Measurements from ENCODE around the gene RAB3B.

The RAB3B gene

DNA sequence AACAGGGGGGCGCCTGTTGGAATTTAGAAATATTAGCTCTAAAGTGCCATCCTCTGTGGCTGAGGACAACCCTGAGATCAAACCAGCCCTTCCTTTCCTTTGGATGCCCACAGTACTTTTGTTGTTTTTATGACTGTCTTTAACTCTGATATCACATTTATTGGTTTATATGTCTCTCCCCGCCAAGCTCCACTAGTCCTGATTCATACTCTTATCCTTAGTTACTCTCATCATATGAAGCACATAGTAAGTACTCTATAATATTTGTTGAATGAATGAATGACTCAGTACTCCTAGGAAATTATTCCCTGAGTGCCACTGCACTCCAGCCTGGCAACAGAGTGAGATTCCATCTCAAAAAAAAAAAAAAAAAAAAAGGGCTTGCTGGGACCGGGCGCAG, 89.3 kb downstream of the RAB3B start:
- H3F3A ChIP-seq (ENCODE audit: insufficient read depth, low read length): no peaks in the 10 kb centered on the region
- no peaks in the 10 kb centered on the region for H3K4me1 ChIP-seq (ENCODE audit: insufficient read depth, low read length, severe bottlenecking)
- no peak overlapping the region for H2AFZ ChIP-seq (ENCODE audit: low read length)
- H3K79me2 ChIP-seq (ENCODE audit: insufficient read depth, low read length): no peaks in the 10 kb centered on the region
- H3K9ac ChIP-seq (ENCODE audit: low read length): no peak overlapping the region
- H3K27ac ChIP-seq (ENCODE audit: low read depth, low read length, poor library complexity, severe bottlenecking): no peak overlapping the region
- H3K27me3 ChIP-seq (ENCODE audit: insufficient read depth, low read length): no peaks in the 10 kb centered on the region
- H3K36me3 ChIP-seq (ENCODE audit: insufficient read depth, low read length): no peaks in the 10 kb centered on the region
- H3K9me3 ChIP-seq (ENCODE audit: low read length): no peaks in the 10 kb centered on the region
- no peaks in the 10 kb centered on the region for H3K9me2 ChIP-seq (ENCODE audit: low read depth, low read length)
- H4K20me1 ChIP-seq (ENCODE audit: insufficient read depth, low read length): no peaks in the 10 kb centered on the region
- no peak overlapping the region for H3K4me2 ChIP-seq (ENCODE audit: low read length)
- no peak overlapping the region for H3K4me3 ChIP-seq (ENCODE audit: low read depth, low read length, poor library complexity, severe bottlenecking)
- no peak for TF ChIP-seq EZH2 (IDR thresholded peaks at IDR 0.05; ENCODE audit: borderline replicate concordance, low read length)
- TF ChIP-seq, protein P1, sequence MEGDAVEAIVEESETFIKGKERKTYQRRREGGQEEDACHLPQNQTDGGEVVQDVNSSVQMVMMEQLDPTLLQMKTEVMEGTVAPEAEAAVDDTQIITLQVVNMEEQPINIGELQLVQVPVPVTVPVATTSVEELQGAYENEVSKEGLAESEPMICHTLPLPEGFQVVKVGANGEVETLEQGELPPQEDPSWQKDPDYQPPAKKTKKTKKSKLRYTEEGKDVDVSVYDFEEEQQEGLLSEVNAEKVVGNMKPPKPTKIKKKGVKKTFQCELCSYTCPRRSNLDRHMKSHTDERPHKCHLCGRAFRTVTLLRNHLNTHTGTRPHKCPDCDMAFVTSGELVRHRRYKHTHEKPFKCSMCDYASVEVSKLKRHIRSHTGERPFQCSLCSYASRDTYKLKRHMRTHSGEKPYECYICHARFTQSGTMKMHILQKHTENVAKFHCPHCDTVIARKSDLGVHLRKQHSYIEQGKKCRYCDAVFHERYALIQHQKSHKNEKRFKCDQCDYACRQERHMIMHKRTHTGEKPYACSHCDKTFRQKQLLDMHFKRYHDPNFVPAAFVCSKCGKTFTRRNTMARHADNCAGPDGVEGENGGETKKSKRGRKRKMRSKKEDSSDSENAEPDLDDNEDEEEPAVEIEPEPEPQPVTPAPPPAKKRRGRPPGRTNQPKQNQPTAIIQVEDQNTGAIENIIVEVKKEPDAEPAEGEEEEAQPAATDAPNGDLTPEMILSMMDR (IDR thresholded peaks at IDR 0.05; ENCODE audit: low read length): no peak

DNA sequence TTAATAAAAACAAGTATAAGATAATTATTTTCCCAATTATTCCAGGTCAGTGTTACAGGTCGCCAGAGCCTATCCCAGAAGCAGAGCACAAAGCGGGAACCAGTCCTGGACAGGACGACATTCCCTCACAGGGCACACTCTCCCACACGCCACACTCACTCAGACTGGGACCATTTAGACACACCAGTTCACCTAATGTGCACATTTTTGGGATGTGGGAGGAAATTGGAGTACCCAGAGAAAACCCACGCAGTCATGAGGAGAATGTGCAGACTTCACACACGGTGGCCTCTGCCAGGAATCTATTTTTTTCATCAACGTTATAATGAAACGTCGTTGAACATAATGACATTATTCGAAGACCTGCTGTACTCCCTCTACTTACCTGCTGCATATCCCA, 91.5 kb downstream of the RAB3B start:
- no peaks in the 10 kb centered on the region for H3F3A ChIP-seq (ENCODE audit: insufficient read depth, low read length)
- no peak overlapping the region for H3K4me2 ChIP-seq (ENCODE audit: low read length)
- H3K9me2 ChIP-seq (ENCODE audit: low read depth, low read length): no peaks in the 10 kb centered on the region
- no peak overlapping the region for H3K27ac ChIP-seq (ENCODE audit: low read depth, low read length, poor library complexity, severe bottlenecking)
- H3K27me3 ChIP-seq (ENCODE audit: insufficient read depth, low read length): no peaks in the 10 kb centered on the region
- no peak overlapping the region for H3K9ac ChIP-seq (ENCODE audit: low read length)
- H3K9me3 ChIP-seq (ENCODE audit: low read length): no peaks in the 10 kb centered on the region
- no peak for TF ChIP-seq EZH2 (IDR thresholded peaks at IDR 0.05; ENCODE audit: borderline replicate concordance, low read length)
- TF ChIP-seq, protein P1 (IDR thresholded peaks at IDR 0.05; ENCODE audit: low read length): no peak
- H3K4me3 ChIP-seq (ENCODE audit: low read depth, low read length, poor library complexity, severe bottlenecking): no peak overlapping the region
- no peaks in the 10 kb centered on the region for H3K4me1 ChIP-seq (ENCODE audit: insufficient read depth, low read length, severe bottlenecking)
- no peaks in the 10 kb centered on the region for H4K20me1 ChIP-seq (ENCODE audit: insufficient read depth, low read length)
- H2AFZ ChIP-seq (ENCODE audit: low read length): no peak overlapping the region
- H3K79me2 ChIP-seq (ENCODE audit: insufficient read depth, low read length): no peaks in the 10 kb centered on the region
- H3K36me3 ChIP-seq (ENCODE audit: insufficient read depth, low read length): no peaks in the 10 kb centered on the region

DNA sequence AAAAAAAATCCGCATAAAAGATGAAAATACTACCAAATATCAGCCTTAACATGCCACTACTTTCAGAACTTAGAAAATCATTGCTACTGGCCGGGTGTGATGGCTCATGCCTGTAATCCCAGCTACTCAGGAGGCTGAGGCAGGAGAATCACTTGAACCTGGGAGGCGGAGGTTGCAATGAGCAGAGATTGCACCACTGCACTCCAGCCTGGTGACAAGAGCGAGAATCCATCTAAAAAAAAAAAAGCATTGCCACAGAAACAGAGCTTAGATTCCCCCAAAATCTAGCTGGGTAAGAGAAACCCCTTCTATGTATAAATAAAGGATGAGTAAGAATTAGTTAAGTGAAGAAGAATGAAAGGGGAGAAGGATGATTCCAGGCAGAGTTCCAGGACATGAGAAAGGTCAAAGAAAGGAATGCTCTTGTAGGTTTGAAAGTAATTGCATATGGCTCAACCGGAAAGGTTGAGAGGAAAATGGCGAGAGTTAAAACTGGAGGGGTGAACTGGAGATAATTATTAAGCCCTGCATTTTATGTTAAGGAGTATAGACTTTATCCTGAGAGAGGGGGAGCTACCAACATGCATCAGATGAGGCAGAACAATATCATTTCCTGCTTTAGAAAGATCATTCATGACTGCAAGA, 92.3 kb downstream of the RAB3B start:
- no peaks in the 10 kb centered on the region for H3K36me3 ChIP-seq (ENCODE audit: insufficient read depth, low read length)
- H3K9me3 ChIP-seq (ENCODE audit: low read length): no peaks in the 10 kb centered on the region
- no peaks in the 10 kb centered on the region for H4K20me1 ChIP-seq (ENCODE audit: insufficient read depth, low read length)
- no peaks in the 10 kb centered on the region for H3F3A ChIP-seq (ENCODE audit: insufficient read depth, low read length)
- no peaks in the 10 kb centered on the region for H3K27me3 ChIP-seq (ENCODE audit: insufficient read depth, low read length)
- no peak overlapping the region for H2AFZ ChIP-seq (ENCODE audit: low read length)
- no peak overlapping the region for H3K9ac ChIP-seq (ENCODE audit: low read length)
- no peak overlapping the region for H3K4me3 ChIP-seq (ENCODE audit: low read depth, low read length, poor library complexity, severe bottlenecking)
- H3K4me2 ChIP-seq (ENCODE audit: low read length): no peak overlapping the region
- no peaks in the 10 kb centered on the region for H3K4me1 ChIP-seq (ENCODE audit: insufficient read depth, low read length, severe bottlenecking)
- H3K27ac ChIP-seq (ENCODE audit: low read depth, low read length, poor library complexity, severe bottlenecking): no peak overlapping the region
- no peaks in the 10 kb centered on the region for H3K79me2 ChIP-seq (ENCODE audit: insufficient read depth, low read length)
- TF ChIP-seq EZH2 (IDR thresholded peaks at IDR 0.05; ENCODE audit: borderline replicate concordance, low read length): no peak
- TF ChIP-seq, protein P1 (IDR thresholded peaks at IDR 0.05; ENCODE audit: low read length): no peak
- H3K9me2 ChIP-seq (ENCODE audit: low read depth, low read length): no peaks in the 10 kb centered on the region
